Liver (tissue), 9 donors: Measurements from ENCODE around the gene PAX7. TPM values are rescaled to one million over a fixed set of nuclear protein-coding genes. Genes with fewer than 3 reads are reported as not detected.

Source experiments
- DNase-seq: peaks from one replicate; pipeline ENCODE4 v3.0.0-alpha.2; 2017; ENCODE audit warnings: low spot score
- H3K27ac ChIP-seq, 2 donors: one replicate each; pipeline ENCODE4 v1.7.0; 2013; ENCODE audit warnings: inconsistent platforms in 2 of 2, low read length in 2 of 2, control low read depth in 1 of 2, low read depth in 1 of 2, mild to moderate bottlenecking in 1 of 2
- H3K27me3 ChIP-seq, 4 donors: one replicate each; pipeline versions ENCODE4 v1.6.1 to v1.7.0; 2013; ENCODE audit warnings: low read length in 3 of 4, inconsistent platforms in 1 of 4, mild to moderate bottlenecking in 1 of 4, moderate library complexity in 1 of 4; ENCODE audit not compliant: control insufficient read depth in 4 of 4, insufficient read depth in 4 of 4
- H3K36me3 ChIP-seq, 4 donors: one replicate each; pipeline versions ENCODE4 v1.6.1 to v1.7.0; 2013; ENCODE audit warnings: low read length in 3 of 4, mild to moderate bottlenecking in 3 of 4, low read depth in 1 of 4, moderate library complexity in 1 of 4; ENCODE audit not compliant: control insufficient read depth in 4 of 4, insufficient read depth in 3 of 4
- H3K4me1 ChIP-seq, 4 donors: one replicate each; pipeline versions ENCODE4 v1.6.1 to v1.7.0; 2013; ENCODE audit warnings: low read length in 3 of 4, mild to moderate bottlenecking in 3 of 4, moderate library complexity in 1 of 4; ENCODE audit not compliant: control insufficient read depth in 4 of 4, insufficient read depth in 4 of 4
- H3K4me3 ChIP-seq, 3 donors: one replicate each; pipeline versions ENCODE4 v1.6.1 to v1.7.0; 2013; ENCODE audit warnings: low read length in 3 of 3, control low read depth in 1 of 3, low read depth in 1 of 3, mild to moderate bottlenecking in 1 of 3
- H3K9ac ChIP-seq, 2 donors: one replicate each; pipeline ENCODE4 v1.7.0; 2013; ENCODE audit warnings: low read length in 2 of 2, mild to moderate bottlenecking in 2 of 2, moderate library complexity in 2 of 2, control low read depth in 1 of 2, low read depth in 1 of 2
- H3K9me3 ChIP-seq, 4 donors: one replicate each; pipeline versions ENCODE4 v1.6.1 to v1.7.0; 2013; ENCODE audit warnings: low read length in 3 of 4; ENCODE audit not compliant: control insufficient read depth in 4 of 4
- CTCF ChIP-seq: fragments of 150-350 bp; IDR thresholded peaks from 2 replicates; pipeline ENCODE4 v1.5.1; 2017; ENCODE audit warnings: improper control_type of control experiment, low read depth, low read length; ENCODE audit not compliant: missing input control
- EGR1 ChIP-seq, 2 donors: IDR thresholded peaks; 2 replicates each; pipeline ENCODE4 v1.6.1; 2016 to 2018; ENCODE audit warnings: antibody characterized with exemption in 2 of 2, low read depth in 2 of 2
- FOXA1 ChIP-seq: IDR thresholded peaks from 2 replicates; pipeline ENCODE4 v1.6.1; 2016; ENCODE audit warnings: antibody characterized with exemption
- FOXA2 ChIP-seq: IDR thresholded peaks from 2 replicates; pipeline ENCODE4 v1.6.1; 2016; ENCODE audit warnings: antibody characterized with exemption
- GABPA ChIP-seq, 2 donors: IDR thresholded peaks in 1 of 2; conservative IDR thresholded peaks in 1 of 2; 2 replicates each; pipeline ENCODE4 v1.6.1; 2016; ENCODE audit warnings: antibody characterized with exemption in 2 of 2, mild to moderate bottlenecking in 1 of 2, moderate library complexity in 1 of 2
- HNF4G ChIP-seq: IDR thresholded peaks from 2 replicates; pipeline ENCODE4 v1.6.1; 2016; ENCODE audit warnings: antibody characterized with exemption
- JUND ChIP-seq, 2 donors: IDR thresholded peaks; 2 replicates each; pipeline ENCODE4 v1.6.1; 2016; ENCODE audit warnings: antibody characterized with exemption in 2 of 2
- MAX ChIP-seq: IDR thresholded peaks from 2 replicates; pipeline ENCODE4 v1.6.1; 2016; ENCODE audit warnings: antibody characterized with exemption
- NR2F2 ChIP-seq: IDR thresholded peaks from 2 replicates; pipeline ENCODE4 v1.6.1; 2016; ENCODE audit warnings: antibody characterized with exemption
- RAD21 ChIP-seq, 2 donors: IDR thresholded peaks; 2 replicates each; pipeline ENCODE4 v1.6.1; 2016; ENCODE audit warnings: antibody characterized with exemption in 2 of 2, mild to moderate bottlenecking in 2 of 2
- REST ChIP-seq: IDR thresholded peaks from 2 replicates; pipeline ENCODE4 v1.6.1; 2016; ENCODE audit warnings: antibody characterized with exemption, mild to moderate bottlenecking
- RXRA ChIP-seq, 2 donors: IDR thresholded peaks; 2 replicates each; pipeline ENCODE4 v1.6.1; 2017 to 2018; ENCODE audit warnings: antibody characterized with exemption in 2 of 2, mild to moderate bottlenecking in 1 of 2
- SP1 ChIP-seq: IDR thresholded peaks from 2 replicates; pipeline ENCODE4 v1.6.1; 2018; ENCODE audit warnings: antibody characterized with exemption, mild to moderate bottlenecking
- TAF1 ChIP-seq: conservative IDR thresholded peaks from 2 replicates; pipeline ENCODE4 v1.6.1; 2016; ENCODE audit warnings: antibody characterized with exemption, mild to moderate bottlenecking
- YY1 ChIP-seq: IDR thresholded peaks from 2 replicates; pipeline ENCODE4 v1.6.1; 2016; ENCODE audit warnings: antibody characterized with exemption, mild to moderate bottlenecking
- ZBTB33 ChIP-seq: IDR thresholded peaks from 2 replicates; pipeline ENCODE4 v1.6.1; 2016; ENCODE audit warnings: antibody characterized with exemption
- WGBS: extraction: QIAGEN DNeasy Blood & Tissue Kit; methylation state at CpG from one replicate; pipeline ENCODE4 v1.1.7; 2013; 5-methylcytosine and 5-hydroxymethylcytosine counted together
- polyA plus RNA-seq, 2 donors: library from polyadenylated mRNA; stranded (reverse) in 1 of 2; unstranded in 1 of 2; fragments of 200-250 nt in 1 of 2; fragments of >200 nt in 1 of 2; fragmentation: Nextera tagmentation in 1 of 2; extraction: Ambion mirVana in 1 of 2; gene quantifications; one replicate each; pipeline versions ENCODE4 v1.2.1 to v1.2.3, GENCODE V29; 2013 to 2015
- total RNA-seq, 2 donors: library from RNA; depleted of rRNA; stranded (reverse); fragments of >200 nt; gene quantifications; one replicate each; pipeline ENCODE4 v1.2.3, GENCODE V29; 2014
- donor health status: healthy.
- donor health status: healthy.
- donor health status: healthy.
- donor health status: healthy.
- donor health status: healthy.

The PAX7 gene
- total and polyA plus RNA-seq, 4 donors = not detected

GRCh38 chr1:18635070-18635577 is 4.5 kb downstream of the PAX7 start:
- no peaks in the 10 kb centered on the region for H3K9me3 ChIP-seq
- no peak for TF ChIP-seq RAD21 (IDR thresholded peaks at IDR 0.05)
- TF ChIP-seq JUND (IDR thresholded peaks at IDR 0.05) = no peak
- no peak for TF ChIP-seq SP1
- TF ChIP-seq RXRA (IDR thresholded peaks at IDR 0.05) = no peak
- TF ChIP-seq FOXA2 = no peak
- TF ChIP-seq REST = no peak
- TF ChIP-seq NR2F2 = no peak
- no peak for TF ChIP-seq GABPA (IDR thresholded peaks at IDR 0.05 in 1 of 2, conservative IDR thresholded peaks at IDR 0.05 in 1 of 2)
- TF ChIP-seq YY1 = no peak
- TF ChIP-seq TAF1 = no peak
- no peak for TF ChIP-seq HNF4G
- TF ChIP-seq CTCF = no peak
- H3K4me1 ChIP-seq = peaks cover 2 to 4% (median 3%) of the 10 kb centered on the region in 4 donors
- H3K27ac ChIP-seq = no peak overlapping the region
- DNase-seq = no peak
- WGBS = 4% methylated on average over 5 of the region's 5 CpGs
- peaks cover 17 to 37% (median 27%) of the 10 kb centered on the region in 4 donors for H3K27me3 ChIP-seq
- no peak overlapping the region for H3K9ac ChIP-seq
- no peak overlapping the region for H3K4me3 ChIP-seq
- peaks cover 0 to 1% (median 0%) of the 10 kb centered on the region in 4 donors for H3K36me3 ChIP-seq

- Histone ChIP-seq H3K27ac (no peak overlapping the region), H3K4me1 (peaks cover 0 to 1% (median under 1%) of the 10 kb centered on the region in 4 donors), H3K9me3 (no peaks in the 10 kb centered on the region), H3K9ac (no peak overlapping the region), H3K27me3 (peaks cover 17 to 39% (median 28%) of the 10 kb centered on the region in 4 donors), H3K4me3 (no peak overlapping the region), H3K36me3 (peaks cover 0 to 1% (median 0%) of the 10 kb centered on the region in 4 donors)
- no peak for DNase-seq
- 4% methylated on average over 40 of the region's 40 CpGs for WGBS
- no peak for TF ChIP-seq ZBTB33
- TF ChIP-seq MAX = no peak
- TF ChIP-seq YY1 = no peak
- no peak for TF ChIP-seq HNF4G
- TF ChIP-seq FOXA1 = no peak
- TF ChIP-seq JUND (IDR thresholded peaks at IDR 0.05) = no peak
- no peak for TF ChIP-seq REST
- no peak for TF ChIP-seq EGR1 (IDR thresholded peaks at IDR 0.05; ENCODE audit: low read depth in 2 of 2)
- no peak for TF ChIP-seq NR2F2
- no peak for TF ChIP-seq FOXA2
- no peak for TF ChIP-seq GABPA (IDR thresholded peaks at IDR 0.05 in 1 of 2, conservative IDR thresholded peaks at IDR 0.05 in 1 of 2)
- TF ChIP-seq TAF1 = no peak
- no peak for TF ChIP-seq CTCF
Measured at GRCh38 chr1:18635891-18636595, 5.4 kb downstream of the PAX7 start.
